K562 (cell line): ENCODE results near the gene CPZ. TPM values are rescaled to one million over a fixed set of nuclear protein-coding genes. Genes with fewer than 3 reads are reported as not detected.

ENCODE experiments used
- ATAC-seq: fragments of 200-7000 bp; cut with Tn5 transposase; 3 replicates; pipeline ENCODE4 v1.9.1; 2020; ENCODE audit warnings: moderate library complexity
- BruUV-seq: library from RNA; stranded (reverse); fragments of 400-500 nt; replicated peaks from 2 replicates; lab custom pipeline; 2021; lab: Mats Ljungman, UMichigan
- CTCF ChIA-PET: fragments of 300-600 bp; formaldehyde crosslinking; extraction: SDS; loops from one replicate; lab custom pipeline; 2021; ENCODE audit warnings: low intra/inter-chr PET ratio; lab: Yijun Ruan, JAX
- POLR2A ChIA-PET: fragments of 300-600, 350-650 bp; sonication (Branson Sonifier 250); formaldehyde crosslinking; extraction: SDS; loops from one replicate; lab custom pipeline; 2021; ENCODE audit warnings: antibody characterized with exemption, inconsistent platforms; lab: Yijun Ruan, JAX
- DNase-seq, 4 experiments: peaks; one replicate each; pipeline versions ENCODE4 v3.0.0 to v3.0.0-alpha.2; 2011 to 2018; ENCODE audit warnings: low spot score in 3 of 4, mixed read lengths in 3 of 4; ENCODE audit errors: extremely low read depth in 1 of 4
- FAIRE-seq: peaks from 2 replicates; lab custom pipeline; 2011; peaks lifted over from hg19 to GRCh38; lab: Jason Lieb, UNC
- H2AFZ ChIP-seq: 2 replicates; pipeline ENCODE4 v1.6.0; 2011; ENCODE audit warnings: low read depth, low read length, control low read depth, inconsistent platforms
- H3K27ac ChIP-seq: fragments of 200-600 bp; 3 replicates; pipeline ENCODE4 v1.8.0; 2011; ENCODE audit warnings: low read depth, mild to moderate bottlenecking, control low read depth, inconsistent platforms, low read length, moderate library complexity, mixed read lengths; ENCODE audit errors: extremely low read depth
- H3K27me3 ChIP-seq, 2 experiments: fragments of 300-600 bp in 1 of 2; 2 replicates in 1 of 2; 3 replicates in 1 of 2; pipeline versions ENCODE4 v1.6.0 to v1.8.0; 2011; ENCODE audit warnings: inconsistent platforms in 2 of 2, low read length in 2 of 2, mild to moderate bottlenecking in 1 of 2, mixed read lengths in 1 of 2, moderate library complexity in 1 of 2; ENCODE audit not compliant: control insufficient read depth in 2 of 2, insufficient read depth in 2 of 2
- H3K36me3 ChIP-seq: fragments of 300-600 bp; 3 replicates; pipeline ENCODE4 v1.8.0; 2011; ENCODE audit warnings: mild to moderate bottlenecking, low read length, inconsistent platforms; ENCODE audit not compliant: control insufficient read depth, insufficient read depth
- H3K4me1 ChIP-seq, 2 experiments: fragments of 200-600 bp in 1 of 2; replicated peaks in 1 of 2; 2 replicates in 1 of 2; 3 replicates in 1 of 2; pipeline versions ENCODE4 v1.5.1 to v1.8.0; 2011; ENCODE audit warnings: inconsistent platforms in 2 of 2, low read length in 2 of 2, mild to moderate bottlenecking in 1 of 2, mixed read lengths in 1 of 2, moderate library complexity in 1 of 2; ENCODE audit not compliant: control insufficient read depth in 2 of 2, insufficient read depth in 2 of 2
- H3K4me2 ChIP-seq: 2 replicates; pipeline ENCODE4 v1.6.1; 2011; ENCODE audit warnings: low read length, control low read depth, inconsistent platforms, mixed read lengths; ENCODE audit not compliant: insufficient read depth
- H3K4me3 ChIP-seq: fragments of 200-600 bp; sonication (generic), shearing (Covaris generic); 2 replicates; pipeline ENCODE4 v1.5.1; 2016; ENCODE audit warnings: control low read depth, inconsistent platforms
- H3K79me2 ChIP-seq: fragments of 200-600 bp; 3 replicates; pipeline ENCODE4 v1.8.0; 2011; ENCODE audit warnings: low read length, inconsistent platforms; ENCODE audit not compliant: control insufficient read depth, insufficient read depth
- H3K9ac ChIP-seq, 2 experiments: 2 replicates each; pipeline versions ENCODE4 v1.6.0 to v1.6.1; 2011; ENCODE audit warnings: low read depth in 2 of 2, low read length in 2 of 2, control low read depth in 1 of 2, inconsistent platforms in 1 of 2, mild to moderate bottlenecking in 1 of 2, mixed read lengths in 1 of 2; ENCODE audit not compliant: insufficient read depth in 1 of 2
- H3K9me1 ChIP-seq: one replicate; pipeline ENCODE4 v1.6.0; 2011; ENCODE audit warnings: inconsistent platforms, mild to moderate bottlenecking, low read length, moderate library complexity; ENCODE audit not compliant: control insufficient read depth, insufficient read depth
- H3K9me3 ChIP-seq: replicated peaks from 2 replicates; pipeline ENCODE4 v1.5.1; 2011; ENCODE audit warnings: low read depth, low read length, inconsistent platforms; ENCODE audit not compliant: control insufficient read depth, insufficient read depth
- H4K20me1 ChIP-seq: replicated peaks from 2 replicates; pipeline ENCODE4 v1.6.1; 2011; ENCODE audit warnings: low read length, inconsistent platforms, mixed read lengths; ENCODE audit not compliant: control insufficient read depth, insufficient read depth
- HCFC1 ChIP-seq: IDR thresholded peaks from 2 replicates; pipeline ENCODE4 v1.6.1; 2012; ENCODE audit warnings: low read depth, low read length, improper control_type of control experiment
- HMGN3 ChIP-seq: IDR thresholded peaks from 2 replicates; pipeline ENCODE4 v1.6.1; 2011; ENCODE audit warnings: borderline replicate concordance, low read depth, mild to moderate bottlenecking, mixed read lengths, low read length; ENCODE audit not compliant: insufficient read length; ENCODE audit errors: extremely low read depth
- NCOA1 ChIP-seq: fragments of 450-650 bp; IDR thresholded peaks from 2 replicates; pipeline ENCODE4 v1.6.1; 2016; ENCODE audit warnings: low read depth
- SAFB2 ChIP-seq: fragments of 200-400 bp; formaldehyde crosslinking; IDR thresholded peaks from 2 replicates; pipeline ENCODE4 v1.6.1; 2018; ENCODE audit warnings: borderline replicate concordance, low read length, low read depth, moderate library complexity; ENCODE audit not compliant: severe bottlenecking
- ZNF445 ChIP-seq: fragments of 250-450 bp; sonication (Bioruptor Pico); IDR thresholded peaks from 2 replicates; pipeline ENCODE4 v1.4.0; 2020; ENCODE audit warnings: low read depth, mild to moderate bottlenecking, moderate library complexity
- WGBS: fragments of 100-300 bp; shearing (Covaris generic); methylation state at CpG from one replicate; pipeline ENCODE4 v1.1.6; 2016; ENCODE audit warnings: low coverage, mixed read lengths; ENCODE audit not compliant: insufficient coverage; ENCODE audit errors: missing lambda C conversion rate; 5-methylcytosine and 5-hydroxymethylcytosine counted together
- in situ Hi-C: fragments of 300-500 bp; cut with MboI; formaldehyde crosslinking; loops from 4 replicates; pipeline ENCODE4 v1.15.0; 2018; ENCODE audit warnings: inconsistent platforms, mixed read lengths
- intact Hi-C: fragments of 100-400 bp; cut with micrococcal nuclease; formaldehyde crosslinking; loops from 2 replicates; pipeline ENCODE4 v1.14.2; 2022
- polyA plus RNA-seq, 8 experiments: library from polyadenylated mRNA; depleted of rRNA in 4 of 8; stranded (reverse) in 5 of 8; unstranded in 3 of 8; fragments of >200 nt; fragmentation: Nextera tagmentation in 2 of 8; fragmentation: Illumina TruSeq in 1 of 8; extraction: Ambion mirVana in 2 of 8; extraction: Trizol in 1 of 8; gene quantifications; 2 replicates each; pipeline versions ENCODE4 v1.2.1 to v1.2.3, GENCODE V29; 2011 to 2014; ENCODE audit warnings: inconsistent platforms in 1 of 8, missing spikeins in 1 of 8
- total RNA-seq, 7 experiments: library from RNA; depleted of rRNA in 6 of 7; stranded (reverse); fragments of >200 nt in 6 of 7; fragmentation: Illumina TruSeq in 2 of 7; extraction: Trizol in 2 of 7; gene quantifications; 2 replicates each; pipeline versions ENCODE4 v1.2.1 to v1.2.3, GENCODE V29; 2011 to 2021; ENCODE audit warnings: low replicate concordance in 1 of 7
- TF ChIP-seq, protein P1 (sequence below): fragments of 250-450 bp; sonication (Bioruptor Pico); IDR thresholded peaks from 2 replicates; pipeline ENCODE4 v1.8.0; 2022; ENCODE audit warnings: moderate library complexity, mild to moderate bottlenecking, inconsistent platforms

The CPZ gene
- total and polyA plus RNA-seq, 9 of the 15 experiments (the other 6 are each of a cell fraction or from before 2014, with no cell fraction given), result 0.06 to 2.2 (median 1.2) TPM; not detected in 1

DNA sequence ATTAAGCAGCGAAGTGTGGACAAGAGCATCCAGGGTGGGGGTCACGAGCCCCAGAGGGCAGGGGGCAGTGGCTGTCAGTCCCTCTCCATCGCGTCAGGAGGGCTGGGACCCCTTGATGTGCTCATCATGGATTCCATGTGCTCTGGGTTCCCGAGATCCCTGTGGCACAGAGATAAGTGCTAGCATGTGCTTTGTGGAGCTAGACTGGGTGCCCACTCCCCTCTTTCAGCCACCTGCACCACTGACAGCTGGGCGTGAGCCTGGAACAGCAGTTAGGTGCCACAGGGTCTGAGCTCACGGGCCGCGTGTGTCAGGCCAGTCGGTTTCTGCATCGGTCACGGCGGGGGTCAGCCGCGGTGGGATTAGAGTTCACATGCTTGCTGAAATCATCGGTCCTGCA, 24.3 kb downstream of the CPZ start:
- Histone ChIP-seq H3K27me3 (peaks cover 0 to 42% of the 10 kb centered on the region in 2 experiments; a peak in 3 of 5 replicates), H4K20me1 (no peaks in the 10 kb centered on the region)
- CTCF ChIA-PET, result no interaction called here
- 14% methylated on average over 11 of the region's 16 CpGs for WGBS
- no TSS peak for BruUV-seq
- TF ChIP-seq ZNF445 (CRISPR knock-in tag) (no peak), SAFB2 (no peak)
- TF ChIP-seq, protein P1, sequence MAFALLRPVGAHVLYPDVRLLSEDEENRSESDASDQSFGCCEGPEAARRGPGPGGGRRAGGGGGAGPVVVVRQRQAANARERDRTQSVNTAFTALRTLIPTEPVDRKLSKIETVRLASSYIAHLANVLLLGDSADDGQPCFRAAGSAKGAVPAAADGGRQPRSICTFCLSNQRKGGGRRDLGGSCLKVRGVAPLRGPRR (CRISPR knock-in tag), result no peak
- TF ChIP-seq, all 486 proteins: peak for 0
- DNase-seq (no peak), ATAC-seq (no peak), FAIRE-seq (no peak)
- no peaks in the 10 kb centered on the region for H3K4me1 ChIP-seq
- no peak overlapping the region for H3K4me3 ChIP-seq
- intact Hi-C loops, result no loop called here
- no peak overlapping the region for H3K4me2 ChIP-seq
- H3K9me1 ChIP-seq, result no peaks in the 10 kb centered on the region
- no peak overlapping the region for H3K27ac ChIP-seq
- H3K36me3 ChIP-seq, result no peaks in the 10 kb centered on the region
- POLR2A ChIA-PET, result no interaction called here
- no peaks in the 10 kb centered on the region for H3K79me2 ChIP-seq
- no peak overlapping the region for H2AFZ ChIP-seq
- in situ Hi-C loops, result no loop called here
- no peak overlapping the region for H3K9ac ChIP-seq
- no peaks in the 10 kb centered on the region for H3K9me3 ChIP-seq

DNA sequence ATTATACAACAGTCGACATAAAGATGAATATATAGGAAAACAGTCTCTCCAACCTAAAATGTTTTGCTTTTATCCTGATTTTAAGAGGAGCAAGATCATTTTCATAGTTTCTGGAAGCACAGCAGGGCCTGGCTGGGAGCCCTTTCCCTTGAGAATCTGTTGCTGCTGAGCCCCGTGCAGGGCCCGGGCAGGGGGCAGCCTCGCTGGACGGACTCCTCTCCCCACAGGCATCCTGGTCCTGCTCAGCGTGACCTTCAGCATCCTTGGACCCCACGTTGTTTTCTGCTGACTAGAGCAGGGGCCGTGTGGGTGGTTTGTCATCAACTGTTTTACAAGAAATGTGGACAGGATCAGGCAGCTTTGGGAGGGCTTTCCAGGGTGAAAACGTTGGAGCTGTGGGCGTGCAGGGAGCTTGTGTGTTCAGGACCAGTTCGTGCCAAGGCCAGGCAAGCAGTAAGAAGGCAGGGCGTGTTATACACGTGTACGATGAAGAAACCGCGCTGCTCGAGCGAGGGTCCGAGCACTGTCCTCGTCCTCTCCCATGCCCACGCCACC, 25.0 kb downstream of the CPZ start:
- intact Hi-C loops (no loop called here), in situ Hi-C loops (no loop called here)
- no TSS peak for BruUV-seq
- WGBS, result 11% methylated on average over 21 of the region's 21 CpGs
- Histone ChIP-seq H3K4me2 (no peak overlapping the region), H3K9me3 (no peaks in the 10 kb centered on the region), H3K36me3 (no peaks in the 10 kb centered on the region), H3K79me2 (no peaks in the 10 kb centered on the region), H3K9ac (no peak overlapping the region), H2AFZ (no peak overlapping the region), H3K27me3 (peaks cover 0 to 40% of the 10 kb centered on the region in 2 experiments; a peak in 3 of 5 replicates), H3K9me1 (no peaks in the 10 kb centered on the region), H3K4me3 (no peak overlapping the region), H3K4me1 (no peaks in the 10 kb centered on the region), H4K20me1 (no peaks in the 10 kb centered on the region), H3K27ac (no peak overlapping the region)
- CTCF ChIA-PET, result no interaction called here
- FAIRE-seq (no peak), DNase-seq (no peak), ATAC-seq (no peak)
- POLR2A ChIA-PET, result no interaction called here
- TF ChIP-seq HCFC1 (no peak), NCOA1 (no peak), HMGN3 (peak; percentile 33)
